ENCODE data around the gene SPAG16. TPM values are rescaled to one million over a fixed set of nuclear protein-coding genes. Genes with fewer than 3 reads are reported as not detected.

SPAG16 gene
- total RNA-seq, 2 donors from 2014 or later = 27.1 to 29.2 TPM

- H3K4me1 ChIP-seq (replicated peaks) = no peaks in the 10 kb centered on the region
- intact Hi-C loops (cut with DNase I) = no loop called here
- H3K4me3 ChIP-seq = no peak overlapping the region
- 91% methylated on average over 5 of the region's 5 CpGs for WGBS
- H3K27ac ChIP-seq = no peak overlapping the region
- no peaks in the 10 kb centered on the region for H3K27me3 ChIP-seq (replicated peaks; ENCODE audit: insufficient read depth)
- DNase-seq (ENCODE audit: low spot score) = no peak
- no peaks in the 10 kb centered on the region for H3K36me3 ChIP-seq
- no peak for TF ChIP-seq POLR2A (IDR thresholded peaks at IDR 0.05)
- no peak for TF ChIP-seq CTCF (IDR thresholded peaks at IDR 0.05)
- no peak for TF ChIP-seq POLR2AphosphoS5 (IDR thresholded peaks at IDR 0.05)
- H3K9me3 ChIP-seq = no peaks in the 10 kb centered on the region
Measured at GRCh38 chr2:213420828-213421385, 136.6 kb downstream of the SPAG16 start.

GRCh38 chr2:213422211-213422610 is 137.9 kb downstream of the SPAG16 start:
- H3K36me3 ChIP-seq = no peaks in the 10 kb centered on the region
- 90% methylated on average over 2 of the region's 2 CpGs for WGBS
- no peaks in the 10 kb centered on the region for H3K9me3 ChIP-seq
- TF ChIP-seq CTCF (IDR thresholded peaks at IDR 0.05) (no peak), POLR2A (IDR thresholded peaks at IDR 0.05) (no peak), POLR2AphosphoS5 (IDR thresholded peaks at IDR 0.05) (no peak)
- no peak overlapping the region for H3K27ac ChIP-seq
- H3K27me3 ChIP-seq (replicated peaks; ENCODE audit: insufficient read depth) = no peaks in the 10 kb centered on the region
- DNase-seq (ENCODE audit: low spot score) = no peak
- H3K4me3 ChIP-seq = no peak overlapping the region
- intact Hi-C loops (cut with DNase I) = no loop called here
- H3K4me1 ChIP-seq (replicated peaks) = no peaks in the 10 kb centered on the region

GRCh38 chr2:213425618-213426017 is 141.4 kb downstream of the SPAG16 start:
- 58% methylated on average over 1 of the region's 1 CpG for WGBS

GRCh38 chr2:213429516-213429915 is 145.3 kb downstream of the SPAG16 start:
- no peak for DNase-seq (ENCODE audit: low spot score)
- Histone ChIP-seq H3K4me1 (replicated peaks) (no peaks in the 10 kb centered on the region), H3K27ac (no peak overlapping the region), H3K27me3 (replicated peaks; ENCODE audit: insufficient read depth) (no peaks in the 10 kb centered on the region), H3K4me3 (no peak overlapping the region), H3K36me3 (no peaks in the 10 kb centered on the region), H3K9me3 (no peaks in the 10 kb centered on the region)
- intact Hi-C loops (cut with DNase I) = no loop called here
- TF ChIP-seq CTCF (IDR thresholded peaks at IDR 0.05) = no peak
- TF ChIP-seq POLR2AphosphoS5 (IDR thresholded peaks at IDR 0.05) = no peak
- no peak for TF ChIP-seq POLR2A (IDR thresholded peaks at IDR 0.05)
- WGBS = 78% methylated on average over 2 of the region's 2 CpGs

More at GRCh38 chr2:213425618-213426017, 141.4 kb downstream of the SPAG16 start:
- TF ChIP-seq CTCF (IDR thresholded peaks at IDR 0.05) (no peak), POLR2AphosphoS5 (IDR thresholded peaks at IDR 0.05) (no peak), POLR2A (IDR thresholded peaks at IDR 0.05) (no peak)
- DNase-seq (ENCODE audit: low spot score) = no peak
- intact Hi-C loops (cut with DNase I) = no loop called here
- no peaks in the 10 kb centered on the region for H3K9me3 ChIP-seq
- no peak overlapping the region for H3K27ac ChIP-seq
- no peak overlapping the region for H3K4me3 ChIP-seq
- H3K36me3 ChIP-seq = no peaks in the 10 kb centered on the region
- H3K27me3 ChIP-seq (replicated peaks; ENCODE audit: insufficient read depth) = no peaks in the 10 kb centered on the region
- H3K4me1 ChIP-seq (replicated peaks) = no peaks in the 10 kb centered on the region

- Histone ChIP-seq H3K9me3 (no peaks in the 10 kb centered on the region), H3K4me3 (no peak overlapping the region), H3K36me3 (no peaks in the 10 kb centered on the region), H3K27me3 (replicated peaks; ENCODE audit: insufficient read depth) (no peaks in the 10 kb centered on the region), H3K27ac (no peak overlapping the region), H3K4me1 (replicated peaks) (no peaks in the 10 kb centered on the region)
- WGBS = 53% methylated on average over 2 of the region's 2 CpGs
- TF ChIP-seq CTCF (IDR thresholded peaks at IDR 0.05) = no peak
- no peak for DNase-seq (ENCODE audit: low spot score)
- intact Hi-C loops (cut with DNase I) = no loop called here
Measured at GRCh38 chr2:213443921-213444320, 159.7 kb downstream of the SPAG16 start.

Measured in prostate gland (tissue), 2 donors.